Measurements from ENCODE around the gene CCDC28A.

The CCDC28A gene

GRCh38 chr6:138787138-138787537 lies 13.6 kb downstream of the CCDC28A start:
- no peak overlapping the region for H3K4me3 ChIP-seq (replicated peaks; ENCODE audit: low read depth, low read length)
- no peak for DNase-seq (ENCODE audit: low read depth)
- TF ChIP-seq CTCF (IDR thresholded peaks at IDR 0.05; ENCODE audit: low read length, missing control alignments): no peak

GRCh38 chr6:138795809-138796603 lies 22.4 kb downstream of the CCDC28A start, which contains the start of gene ECT2L:
Gene ECT2L (plus strand): TSS chr6:138796087. CDS start chr6:138813275, 17,188 bp downstream.
- TF ChIP-seq CTCF (IDR thresholded peaks at IDR 0.05; ENCODE audit: low read length, missing control alignments): no peak
- peak within 1 kb of the TSS; percentile 37 for H3K4me3 ChIP-seq (replicated peaks; ENCODE audit: low read depth, low read length)
- DNase-seq (ENCODE audit: low read depth): peak; percentile 46

GRCh38 chr6:138796771-138797170 lies 23.2 kb downstream of the CCDC28A start:
- DNase-seq (ENCODE audit: low read depth): no peak
- H3K4me3 ChIP-seq (replicated peaks; ENCODE audit: low read depth, low read length): no peak overlapping the region
- no peak for TF ChIP-seq CTCF (IDR thresholded peaks at IDR 0.05; ENCODE audit: low read length, missing control alignments)

GRCh38 chr6:138797806-138798446 lies 24.4 kb downstream of the CCDC28A start:
- no peak for DNase-seq (ENCODE audit: low read depth)
- no peak for TF ChIP-seq CTCF (IDR thresholded peaks at IDR 0.05; ENCODE audit: low read length, missing control alignments)

GRCh38 chr6:138800377-138801150 lies 27.0 kb downstream of the CCDC28A start:
- DNase-seq (ENCODE audit: low read depth): no peak
- no peak overlapping the region for H3K4me3 ChIP-seq (replicated peaks; ENCODE audit: low read depth, low read length)
- no peak for TF ChIP-seq CTCF (IDR thresholded peaks at IDR 0.05; ENCODE audit: low read length, missing control alignments)

More at GRCh38 chr6:138797806-138798446, 24.4 kb downstream of the CCDC28A start:
- no peak overlapping the region for H3K4me3 ChIP-seq (replicated peaks; ENCODE audit: low read depth, low read length)

- no peak overlapping the region for H3K4me3 ChIP-seq (replicated peaks; ENCODE audit: low read depth, low read length)
- no peak for DNase-seq (ENCODE audit: low read depth)
- no peak for TF ChIP-seq CTCF (IDR thresholded peaks at IDR 0.05; ENCODE audit: low read length, missing control alignments)
Observed at GRCh38 chr6:138803331-138803730, 29.8 kb downstream of the CCDC28A start.

Measured in fibroblast of pulmonary artery (primary cell).